ENCODE results near the gene RGMB. TPM values are rescaled to one million over a fixed set of nuclear protein-coding genes. Genes with fewer than 3 reads are reported as not detected.

The RGMB gene
- total RNA-seq, 3 donors from 2014 or later, result 22.0 to 23.1 (median 22.1) TPM

GRCh38 chr5:98775246-98776065 lies 2.0 kb downstream of the RGMB start:
- H3K27me3 ChIP-seq, result no peaks in the 10 kb centered on the region
- H3K4me3 ChIP-seq, result peak overlapping the region; percentile 81 to 98 (median 95)
- peak overlapping the region in 1 of 2 donors; percentile 96 for H3K27ac ChIP-seq
- TF ChIP-seq, protein P1, sequence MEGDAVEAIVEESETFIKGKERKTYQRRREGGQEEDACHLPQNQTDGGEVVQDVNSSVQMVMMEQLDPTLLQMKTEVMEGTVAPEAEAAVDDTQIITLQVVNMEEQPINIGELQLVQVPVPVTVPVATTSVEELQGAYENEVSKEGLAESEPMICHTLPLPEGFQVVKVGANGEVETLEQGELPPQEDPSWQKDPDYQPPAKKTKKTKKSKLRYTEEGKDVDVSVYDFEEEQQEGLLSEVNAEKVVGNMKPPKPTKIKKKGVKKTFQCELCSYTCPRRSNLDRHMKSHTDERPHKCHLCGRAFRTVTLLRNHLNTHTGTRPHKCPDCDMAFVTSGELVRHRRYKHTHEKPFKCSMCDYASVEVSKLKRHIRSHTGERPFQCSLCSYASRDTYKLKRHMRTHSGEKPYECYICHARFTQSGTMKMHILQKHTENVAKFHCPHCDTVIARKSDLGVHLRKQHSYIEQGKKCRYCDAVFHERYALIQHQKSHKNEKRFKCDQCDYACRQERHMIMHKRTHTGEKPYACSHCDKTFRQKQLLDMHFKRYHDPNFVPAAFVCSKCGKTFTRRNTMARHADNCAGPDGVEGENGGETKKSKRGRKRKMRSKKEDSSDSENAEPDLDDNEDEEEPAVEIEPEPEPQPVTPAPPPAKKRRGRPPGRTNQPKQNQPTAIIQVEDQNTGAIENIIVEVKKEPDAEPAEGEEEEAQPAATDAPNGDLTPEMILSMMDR (IDR thresholded peaks at IDR 0.05), result no peak
- no peak for TF ChIP-seq POLR2A (IDR thresholded peaks at IDR 0.05)
- no peak for TF ChIP-seq POLR2AphosphoS5 (IDR thresholded peaks at IDR 0.05)
- DNase-seq (ENCODE audit: low spot score in 2 of 2), result no peak
- intact Hi-C loops (cut with DNase I; ENCODE audit: low total_unique reads), result no loop called here
- H3K9me3 ChIP-seq, result no peaks in the 10 kb centered on the region
- H3K4me1 ChIP-seq, result peaks cover 0 to 30% of the 10 kb centered on the region in 2 donors
- H3K36me3 ChIP-seq, result no peaks in the 10 kb centered on the region

DNA sequence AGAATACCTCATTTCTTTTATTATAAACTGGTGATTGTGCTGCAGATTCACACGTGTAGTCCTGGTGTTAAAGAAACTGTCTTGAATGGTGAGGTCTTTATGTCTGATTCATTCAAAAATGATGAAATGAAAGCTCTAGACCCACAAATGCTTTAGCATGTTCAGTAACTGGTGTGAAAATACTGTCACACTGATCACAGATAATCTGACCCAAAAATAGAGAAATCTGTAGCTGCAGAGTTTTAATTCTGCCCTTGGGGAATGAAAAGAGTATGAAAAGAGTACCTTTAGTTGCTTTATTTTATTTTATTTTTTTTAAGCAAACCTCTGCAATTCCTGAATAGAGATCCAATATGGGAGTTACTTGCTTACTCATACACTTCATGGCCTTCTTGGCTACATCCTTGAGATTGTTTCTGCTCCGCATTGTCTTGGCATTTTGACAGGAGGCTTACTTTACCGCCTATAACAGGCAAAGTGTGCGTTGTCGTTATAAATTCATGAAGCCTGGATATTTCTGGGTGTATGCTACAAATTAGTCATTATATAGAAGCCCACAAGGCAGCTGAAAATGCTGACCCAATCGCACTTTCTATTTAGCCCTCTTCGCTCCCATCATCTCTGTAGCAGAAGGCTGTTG lies 2.7 kb downstream of the RGMB start:
- no peaks in the 10 kb centered on the region for H3K9me3 ChIP-seq
- H3K4me3 ChIP-seq, result peak overlapping the region in 2 of 3 donors; percentile 95 to 98
- peaks cover 0 to 30% of the 10 kb centered on the region in 2 donors for H3K4me1 ChIP-seq
- intact Hi-C loops (cut with DNase I; ENCODE audit: low total_unique reads), result no loop called here
- no peaks in the 10 kb centered on the region for H3K36me3 ChIP-seq
- no peak for DNase-seq (ENCODE audit: low spot score in 2 of 2)
- H3K27ac ChIP-seq, result peak overlapping the region in 1 of 2 donors; percentile 96
- TF ChIP-seq POLR2A (IDR thresholded peaks at IDR 0.05), result no peak
- TF ChIP-seq, protein P1 (IDR thresholded peaks at IDR 0.05), result no peak
- no peak for TF ChIP-seq POLR2AphosphoS5 (IDR thresholded peaks at IDR 0.05)
- no peaks in the 10 kb centered on the region for H3K27me3 ChIP-seq

GRCh38 chr5:98777295-98777694 lies 3.8 kb downstream of the RGMB start:
- Histone ChIP-seq H3K4me1 (peaks cover 0 to 24% of the 10 kb centered on the region in 2 donors), H3K27me3 (no peaks in the 10 kb centered on the region), H3K4me3 (no peak overlapping the region), H3K9me3 (no peaks in the 10 kb centered on the region), H3K36me3 (no peaks in the 10 kb centered on the region), H3K27ac (no peak overlapping the region)
- no peak for DNase-seq (ENCODE audit: low spot score in 2 of 2)
- no peak for TF ChIP-seq POLR2A (IDR thresholded peaks at IDR 0.05)
- no peak for TF ChIP-seq POLR2AphosphoS5 (IDR thresholded peaks at IDR 0.05)
- TF ChIP-seq, protein P1 (IDR thresholded peaks at IDR 0.05), result no peak
- intact Hi-C loops (cut with DNase I; ENCODE audit: low total_unique reads), result no loop called here

DNA sequence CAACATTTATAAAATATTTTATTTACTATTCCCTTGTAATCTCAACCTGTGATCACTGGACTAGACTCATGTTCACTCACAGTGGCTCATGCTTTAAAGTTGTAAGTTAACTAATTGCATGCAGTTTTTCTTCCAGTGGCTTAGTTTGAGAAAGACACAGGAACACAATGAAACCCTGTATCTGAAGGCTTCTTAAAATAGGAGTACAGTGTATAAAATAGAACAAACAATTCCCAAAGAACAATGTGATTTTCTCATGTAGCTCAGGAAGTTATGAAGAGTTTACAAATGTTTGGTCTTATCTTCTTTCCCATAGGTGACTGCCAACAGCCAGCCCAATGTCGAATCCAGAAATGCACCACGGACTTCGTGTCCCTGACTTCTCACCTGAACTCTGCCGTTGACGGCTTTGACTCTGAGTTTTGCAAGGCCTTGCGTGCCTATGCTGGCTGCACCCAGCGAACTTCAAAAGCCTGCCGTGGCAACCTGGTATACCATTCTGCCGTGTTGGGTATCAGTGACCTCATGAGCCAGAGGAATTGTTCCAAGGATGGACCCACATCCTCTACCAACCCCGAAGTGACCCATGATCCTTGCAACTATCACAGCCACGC lies 5.9 kb downstream of the RGMB start:
- no peak for DNase-seq (ENCODE audit: low spot score in 2 of 2)
- intact Hi-C loops (cut with DNase I; ENCODE audit: low total_unique reads), result no loop called here
- no peaks in the 10 kb centered on the region for H3K36me3 ChIP-seq
- TF ChIP-seq POLR2A (IDR thresholded peaks at IDR 0.05), result no peak
- TF ChIP-seq POLR2AphosphoS5 (IDR thresholded peaks at IDR 0.05), result no peak
- TF ChIP-seq, protein P1 (IDR thresholded peaks at IDR 0.05), result no peak
- no peak overlapping the region for H3K4me3 ChIP-seq
- no peaks in the 10 kb centered on the region for H3K9me3 ChIP-seq
- peak overlapping the region; percentile 16 to 20 for H3K27ac ChIP-seq
- peaks cover 0 to 21% of the 10 kb centered on the region in 2 donors for H3K4me1 ChIP-seq
- H3K27me3 ChIP-seq, result no peaks in the 10 kb centered on the region
